ENCODE data around the gene DPH7.

Gene DPH7

DNA sequence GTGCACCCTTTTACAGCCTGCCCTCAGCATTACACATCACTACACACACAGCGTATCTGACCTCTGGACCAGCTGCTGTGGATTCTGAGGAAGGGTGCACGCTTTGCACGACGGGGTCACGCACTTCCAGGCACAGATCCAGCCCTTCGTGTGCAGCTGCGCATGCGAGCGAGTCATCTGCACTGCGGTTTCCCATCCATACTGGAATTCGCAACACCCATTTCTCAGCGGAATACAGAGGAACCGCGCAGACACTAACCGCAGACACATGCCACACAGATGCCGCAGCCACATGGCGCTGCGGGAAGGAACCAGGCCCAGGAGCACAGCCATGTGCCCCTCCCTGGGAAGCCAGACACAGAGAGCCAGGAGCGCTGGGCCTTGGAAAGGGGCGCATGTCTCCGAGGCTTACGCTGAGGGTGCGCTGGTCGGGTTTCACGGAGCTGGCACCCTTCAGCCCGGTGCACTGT is 72.0 kb downstream of the DPH7 start:
- DNase-seq (ENCODE audit: extremely low read depth, low read depth) = peak; percentile 65

DNA sequence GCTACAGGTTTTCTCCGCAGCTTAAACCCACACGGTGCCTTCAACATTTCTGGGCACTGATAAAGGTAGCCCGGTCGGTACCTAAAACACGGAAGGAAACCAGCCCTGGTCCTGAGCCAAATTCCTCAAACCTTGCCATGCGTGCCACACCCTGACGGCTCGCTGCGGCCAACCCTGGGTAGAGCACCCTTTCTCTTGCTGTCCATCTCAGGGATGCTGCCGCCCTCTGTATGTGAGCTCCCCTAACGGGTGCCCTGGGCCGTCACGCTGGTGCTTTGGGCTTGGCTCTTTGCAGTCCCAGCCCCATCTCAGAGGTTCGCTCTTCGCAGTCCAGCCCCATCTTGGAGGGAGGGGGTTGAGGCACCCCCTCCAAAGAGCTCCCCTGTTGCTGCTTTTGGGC is 72.5 kb downstream of the DPH7 start:
- TF ChIP-seq CTCF (IDR thresholded peaks at IDR 0.05; ENCODE audit: low read depth, low read length, missing control alignments) = no peak

More for the DNA sequence above, 72.0 kb downstream of the DPH7 start:
- TF ChIP-seq CTCF (IDR thresholded peaks at IDR 0.05; ENCODE audit: low read depth, low read length, missing control alignments) = no peak
- no peak overlapping the region for H3K4me3 ChIP-seq (replicated peaks; ENCODE audit: low read depth, low read length)

GRCh38 chr9:137505421-137506140 is 73.1 kb downstream of the DPH7 start:
- DNase-seq (ENCODE audit: extremely low read depth, low read depth) = no peak
- TF ChIP-seq CTCF (IDR thresholded peaks at IDR 0.05; ENCODE audit: low read depth, low read length, missing control alignments) = no peak
- no peak overlapping the region for H3K4me3 ChIP-seq (replicated peaks; ENCODE audit: low read depth, low read length)

More for the DNA sequence above, 72.5 kb downstream of the DPH7 start:
- no peak overlapping the region for H3K4me3 ChIP-seq (replicated peaks; ENCODE audit: low read depth, low read length)
- no peak for DNase-seq (ENCODE audit: extremely low read depth, low read depth)
